Naive thymus-derived CD4-positive, alpha-beta T cell (primary cell): ENCODE data around the gene TMEM108. TPM values are rescaled to one million over a fixed set of nuclear protein-coding genes. Genes with fewer than 3 reads are reported as not detected.

Source experiments
- ATAC-seq: fragments of 150-1000 bp; cut with Tn5 transposase; 2 replicates; pipeline ENCODE4 v1.10.0; 2021; ENCODE audit warnings: mild to moderate bottlenecking, moderate library complexity
- CTCF ChIA-PET: fragments of 350-600 bp; sonication (Branson Sonifier 250); formaldehyde crosslinking; loops from one replicate; lab custom pipeline; 2021; ENCODE audit warnings: antibody characterized with exemption; lab: Charles Lee
- POLR2A ChIA-PET: fragments of 350-600 bp; sonication (Branson Sonifier 250); formaldehyde crosslinking; loops from one replicate; lab custom pipeline; 2021; ENCODE audit warnings: antibody characterized with exemption, inconsistent platforms; lab: Charles Lee
- DNase-seq, 9 donors: peaks; one replicate each; pipeline versions ENCODE4 v3.0.0 to v3.0.0-alpha.2; 2020 to 2022; ENCODE audit warnings: mixed read lengths in 1 of 9
- H3K27ac ChIP-seq: one replicate; pipeline ENCODE4 v1.7.0; 2013; ENCODE audit warnings: mild to moderate bottlenecking, low read depth, low read length, moderate library complexity
- H3K27me3 ChIP-seq, 2 donors: one replicate each; pipeline ENCODE4 v1.7.0; 2013; ENCODE audit warnings: low read length in 2 of 2, mild to moderate bottlenecking in 2 of 2, moderate library complexity in 2 of 2; ENCODE audit not compliant: control insufficient read depth in 2 of 2, insufficient read depth in 2 of 2
- H3K36me3 ChIP-seq, 3 experiments: 1 replicate in 2 of 3; 2 replicates in 1 of 3; pipeline ENCODE4 v1.7.0; 2013; ENCODE audit warnings: low read length in 3 of 3, mild to moderate bottlenecking in 3 of 3, moderate library complexity in 1 of 3; ENCODE audit not compliant: insufficient read depth in 3 of 3, control insufficient read depth in 2 of 3
- H3K4me1 ChIP-seq, 2 donors: one replicate each; pipeline ENCODE4 v1.7.0; 2013; ENCODE audit warnings: low read length in 2 of 2, mild to moderate bottlenecking in 2 of 2, moderate library complexity in 1 of 2; ENCODE audit not compliant: control insufficient read depth in 2 of 2, insufficient read depth in 2 of 2
- H3K4me3 ChIP-seq: 2 replicates; pipeline ENCODE4 v1.7.0; 2013; ENCODE audit warnings: mild to moderate bottlenecking, low read length
- H3K9me3 ChIP-seq, 3 experiments: 1 replicate in 2 of 3; 2 replicates in 1 of 3; pipeline ENCODE4 v1.7.0; 2013; ENCODE audit warnings: low read length in 3 of 3; ENCODE audit not compliant: control insufficient read depth in 2 of 3
- H3K27ac Mint-ChIP-seq, 9 donors: one replicate each; pipeline ENCODE4 v1.8.0; 2020 to 2022; ENCODE audit warnings: mixed read lengths in 9 of 9, mild to moderate bottlenecking in 8 of 9, moderate library complexity in 5 of 9, inconsistent platforms in 2 of 9
- H3K27me3 Mint-ChIP-seq, 5 donors: one replicate each; pipeline ENCODE4 v1.8.0; 2021 to 2022; ENCODE audit warnings: mixed read lengths in 5 of 5, mild to moderate bottlenecking in 1 of 5
- H3K36me3 Mint-ChIP-seq, 5 donors: one replicate each; pipeline ENCODE4 v1.8.0; 2020 to 2022; ENCODE audit warnings: mixed read lengths in 5 of 5, mild to moderate bottlenecking in 3 of 5, inconsistent platforms in 1 of 5
- H3K4me1 Mint-ChIP-seq, 7 donors: one replicate each; pipeline ENCODE4 v1.8.0; 2020 to 2022; ENCODE audit warnings: mixed read lengths in 7 of 7, mild to moderate bottlenecking in 3 of 7, inconsistent platforms in 1 of 7
- H3K4me3 Mint-ChIP-seq, 10 donors: one replicate each; pipeline ENCODE4 v1.8.0; 2020 to 2022; ENCODE audit warnings: mild to moderate bottlenecking in 10 of 10, mixed read lengths in 10 of 10, moderate library complexity in 6 of 10, inconsistent platforms in 2 of 10
- H3K9me3 Mint-ChIP-seq, 11 donors: one replicate each; pipeline ENCODE4 v1.8.0; 2020 to 2022; ENCODE audit warnings: mixed read lengths in 11 of 11, mild to moderate bottlenecking in 4 of 11, inconsistent platforms in 1 of 11, moderate library complexity in 1 of 11
- intact Hi-C, 2 donors: fragments of 100-400 bp; cut with micrococcal nuclease; formaldehyde crosslinking; loops; one replicate each; pipeline ENCODE4 v1.15.1; 2023
- polyA plus RNA-seq, 2 donors: library from polyadenylated mRNA; unstranded; fragments of 300-500 nt; fragmentation: Illumina TruSeq; gene quantifications; one replicate each; pipeline ENCODE4 v1.2.3, GENCODE V29; 2021
- total RNA-seq, 6 experiments: library from RNA in 5 of 6; stranded (reverse) in 5 of 6; gene quantifications; 1 replicate in 5 of 6; 2 replicates in 1 of 6; pipeline ENCODE4 v1.2.3 and lab custom pipeline; 2021 to 2026

Gene TMEM108
- total and polyA plus RNA-seq, 7 experiments from 2014 or later: not detected

DNA sequence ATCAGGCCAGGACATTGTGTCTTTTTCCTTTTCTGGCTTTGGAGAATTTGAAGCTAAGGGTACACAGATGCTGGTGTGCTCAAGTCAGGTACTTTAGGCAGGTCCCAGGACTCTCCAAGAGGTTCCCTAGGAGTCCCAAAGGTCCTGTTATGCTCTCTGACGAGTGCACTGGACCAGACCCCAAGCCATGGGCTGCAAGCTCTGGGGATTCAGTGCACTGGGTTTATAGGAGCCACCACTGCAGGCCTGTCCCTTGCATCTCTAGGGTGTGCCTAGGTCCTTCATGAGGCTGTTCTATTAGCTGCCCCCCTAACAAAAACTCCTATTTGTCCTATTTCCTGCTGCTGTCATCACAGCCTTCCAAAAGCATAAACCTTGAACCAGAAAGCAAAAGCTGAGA is 329.8 kb downstream of the TMEM108 start:
- no peak for ATAC-seq
- H3K9me3 Mint-ChIP-seq: no peaks in the 10 kb centered on the region
- POLR2A ChIA-PET: no interaction called here
- no peaks in the 10 kb centered on the region for H3K27me3 ChIP-seq
- intact Hi-C loops: no loop called here
- no peak overlapping the region for H3K27ac ChIP-seq
- H3K36me3 Mint-ChIP-seq: no peaks in the 10 kb centered on the region
- H3K36me3 ChIP-seq: no peaks in the 10 kb centered on the region
- H3K27ac Mint-ChIP-seq: no peak overlapping the region
- DNase-seq: no peak
- no peaks in the 10 kb centered on the region for H3K4me1 Mint-ChIP-seq
- H3K4me3 Mint-ChIP-seq: no peak overlapping the region
- peaks cover 0 to 16% (median 0%) of the 10 kb centered on the region in 5 donors for H3K27me3 Mint-ChIP-seq
- CTCF ChIA-PET: no interaction called here
- no peaks in the 10 kb centered on the region for H3K4me1 ChIP-seq
- H3K4me3 ChIP-seq: no peak overlapping the region
- H3K9me3 ChIP-seq: no peaks in the 10 kb centered on the region

DNA sequence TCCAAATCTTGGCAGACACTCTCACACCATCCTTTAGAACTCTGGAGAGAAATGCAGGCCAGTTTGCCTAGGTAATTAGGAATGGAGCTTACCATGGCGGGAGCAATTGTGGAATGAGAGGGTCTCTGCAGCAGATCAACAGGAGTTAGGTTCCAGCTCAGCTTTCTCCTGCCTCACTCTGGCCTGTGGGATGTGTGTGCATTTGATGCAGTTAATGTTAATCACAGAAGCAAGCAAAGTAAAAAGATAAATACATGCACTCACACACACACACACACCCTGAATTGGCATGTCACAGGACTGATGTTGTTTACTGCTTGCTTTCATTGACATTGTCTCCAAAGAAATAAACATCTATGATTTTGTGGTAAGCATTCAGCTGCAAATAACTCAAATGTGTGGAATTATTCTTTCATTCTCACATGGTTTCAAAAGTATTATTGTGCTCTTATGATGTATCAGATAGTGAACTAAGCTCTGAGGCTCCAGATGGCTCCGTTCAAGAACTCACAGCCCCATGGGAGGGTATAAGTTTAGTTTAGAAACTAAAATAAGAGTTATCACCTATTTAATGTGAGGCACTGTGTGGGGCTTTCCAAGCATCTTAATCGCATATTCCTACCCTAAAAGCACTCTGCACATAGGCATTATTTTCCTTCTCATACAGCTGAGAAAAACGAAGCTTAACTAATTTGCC is 330.3 kb downstream of the TMEM108 start:
- Mint-ChIP-seq H3K36me3 (no peaks in the 10 kb centered on the region), H3K4me3 (no peak overlapping the region), H3K9me3 (no peaks in the 10 kb centered on the region), H3K27ac (no peak overlapping the region), H3K27me3 (peaks cover 0 to 16% (median 0%) of the 10 kb centered on the region in 5 donors), H3K4me1 (no peaks in the 10 kb centered on the region)
- Histone ChIP-seq H3K4me3 (no peak overlapping the region), H3K36me3 (no peaks in the 10 kb centered on the region), H3K9me3 (no peaks in the 10 kb centered on the region), H3K27me3 (no peaks in the 10 kb centered on the region), H3K4me1 (no peaks in the 10 kb centered on the region), H3K27ac (no peak overlapping the region)
- ChIA-PET POLR2A (no interaction called here), CTCF (no interaction called here)
- no peak for ATAC-seq
- no peak for DNase-seq
- intact Hi-C loops: no loop called here

DNA sequence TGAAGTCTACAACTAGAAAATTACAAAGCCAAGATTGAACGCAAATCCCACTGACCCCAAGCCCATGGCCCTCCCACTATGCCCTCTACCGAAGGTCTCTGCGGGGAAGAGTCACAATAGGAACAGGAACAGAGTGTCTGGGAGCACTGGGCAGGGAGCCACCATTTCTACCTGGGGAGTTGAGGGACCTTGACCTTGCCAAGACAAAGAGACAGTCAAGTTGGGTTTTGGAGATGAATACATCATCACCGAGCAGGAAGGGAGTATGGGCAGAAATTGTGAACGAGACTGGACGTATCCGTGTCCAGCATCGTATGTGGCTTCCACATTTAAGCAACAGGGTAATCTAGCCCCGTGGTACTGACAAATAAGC is 330.9 kb downstream of the TMEM108 start:
- CTCF ChIA-PET: no interaction called here
- POLR2A ChIA-PET: no interaction called here
- H3K4me3 Mint-ChIP-seq: no peak overlapping the region

DNA sequence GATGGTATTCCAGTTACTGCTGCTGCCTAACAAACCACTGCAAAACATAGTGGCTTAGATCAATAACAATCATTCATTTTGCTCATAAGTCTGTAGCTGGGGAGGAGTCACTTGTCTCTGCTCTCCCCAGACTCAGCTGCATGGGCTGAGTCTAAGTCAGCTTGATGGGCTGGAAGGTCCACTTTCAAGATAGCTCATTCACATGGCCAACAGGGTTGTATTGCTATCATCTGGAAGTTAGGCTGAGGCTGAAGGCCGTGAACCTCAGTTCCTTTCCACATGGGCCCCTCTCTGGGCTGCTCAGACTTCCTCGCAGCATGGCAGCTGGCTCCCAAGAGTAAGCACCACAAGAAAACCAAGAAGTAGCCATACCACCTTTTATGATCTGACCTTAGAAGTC is 333.0 kb downstream of the TMEM108 start:
- Mint-ChIP-seq H3K4me3 (no peak overlapping the region), H3K36me3 (no peaks in the 10 kb centered on the region), H3K27ac (no peak overlapping the region), H3K9me3 (no peaks in the 10 kb centered on the region), H3K27me3 (peaks cover 0 to 12% (median 0%) of the 10 kb centered on the region in 5 donors), H3K4me1 (no peaks in the 10 kb centered on the region)
- H3K27ac ChIP-seq: no peak overlapping the region
- H3K4me1 ChIP-seq: no peaks in the 10 kb centered on the region
- ATAC-seq: no peak
- H3K4me3 ChIP-seq: no peak overlapping the region
- ChIA-PET CTCF (no interaction called here), POLR2A (no interaction called here)
- intact Hi-C loops: no loop called here
- H3K27me3 ChIP-seq: no peaks in the 10 kb centered on the region
- no peak for DNase-seq
- no peaks in the 10 kb centered on the region for H3K9me3 ChIP-seq
- no peaks in the 10 kb centered on the region for H3K36me3 ChIP-seq

More for the DNA sequence above, 330.9 kb downstream of the TMEM108 start:
- H3K36me3 Mint-ChIP-seq: no peaks in the 10 kb centered on the region
- H3K9me3 Mint-ChIP-seq: no peaks in the 10 kb centered on the region
- H3K4me1 Mint-ChIP-seq: no peaks in the 10 kb centered on the region
- DNase-seq (no peak), ATAC-seq (no peak)
- no peaks in the 10 kb centered on the region for H3K4me1 ChIP-seq
- peaks cover 0 to 16% (median 0%) of the 10 kb centered on the region in 5 donors for H3K27me3 Mint-ChIP-seq
- no peak overlapping the region for H3K27ac ChIP-seq
- no peak overlapping the region for H3K27ac Mint-ChIP-seq
- H3K36me3 ChIP-seq: no peaks in the 10 kb centered on the region
- no peaks in the 10 kb centered on the region for H3K27me3 ChIP-seq
- H3K9me3 ChIP-seq: no peaks in the 10 kb centered on the region
- intact Hi-C loops: no loop called here
- no peak overlapping the region for H3K4me3 ChIP-seq

- Histone ChIP-seq H3K4me3 (no peak overlapping the region), H3K9me3 (no peaks in the 10 kb centered on the region), H3K27me3 (no peaks in the 10 kb centered on the region), H3K36me3 (no peaks in the 10 kb centered on the region), H3K4me1 (no peaks in the 10 kb centered on the region), H3K27ac (no peak overlapping the region)
- Mint-ChIP-seq H3K9me3 (no peaks in the 10 kb centered on the region), H3K27me3 (peaks cover 0 to 10% (median 0%) of the 10 kb centered on the region in 5 donors), H3K4me1 (no peaks in the 10 kb centered on the region), H3K27ac (no peak overlapping the region), H3K4me3 (no peak overlapping the region), H3K36me3 (no peaks in the 10 kb centered on the region)
- ATAC-seq (no peak), DNase-seq (no peak)
- intact Hi-C loops: no loop called here
- CTCF ChIA-PET: no interaction called here
- POLR2A ChIA-PET: no interaction called here
These were observed 333.5 kb downstream of the TMEM108 start for GRCh38 chr3:133371676-133372075.

DNA sequence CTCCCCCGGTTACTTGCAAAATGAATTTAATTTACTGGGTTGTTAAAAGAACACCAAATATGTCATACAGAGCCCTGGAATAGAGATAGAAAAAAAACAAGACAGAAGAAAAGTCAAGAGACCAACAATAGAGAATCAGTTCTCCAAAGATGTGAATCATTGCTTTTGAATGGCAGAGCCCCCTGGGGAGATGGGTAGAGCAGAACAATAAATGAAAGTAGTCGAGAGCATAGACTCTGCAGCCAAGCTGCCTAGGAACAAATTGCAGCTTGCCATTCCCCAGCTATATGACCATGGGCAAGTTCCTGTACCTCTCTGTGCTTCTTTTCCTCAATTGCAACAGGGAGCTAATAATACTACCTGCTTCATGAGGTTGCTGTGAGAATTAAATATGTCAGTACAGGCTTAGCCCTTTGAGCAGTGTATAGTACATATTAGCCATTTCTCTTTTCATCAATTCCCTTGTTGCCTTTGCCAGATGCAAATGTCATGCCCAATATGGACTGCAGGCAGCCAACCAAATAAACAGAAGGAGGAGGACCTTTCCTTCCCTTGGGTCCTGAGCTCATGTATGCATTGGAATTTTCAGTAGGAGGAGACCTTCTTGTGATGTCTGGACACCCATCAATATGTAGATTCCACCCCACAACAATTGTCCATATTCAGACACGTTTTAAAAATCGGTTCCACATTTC is 336.7 kb downstream of the TMEM108 start:
- CTCF ChIA-PET: no interaction called here
- H3K27ac Mint-ChIP-seq: no peak overlapping the region

DNA sequence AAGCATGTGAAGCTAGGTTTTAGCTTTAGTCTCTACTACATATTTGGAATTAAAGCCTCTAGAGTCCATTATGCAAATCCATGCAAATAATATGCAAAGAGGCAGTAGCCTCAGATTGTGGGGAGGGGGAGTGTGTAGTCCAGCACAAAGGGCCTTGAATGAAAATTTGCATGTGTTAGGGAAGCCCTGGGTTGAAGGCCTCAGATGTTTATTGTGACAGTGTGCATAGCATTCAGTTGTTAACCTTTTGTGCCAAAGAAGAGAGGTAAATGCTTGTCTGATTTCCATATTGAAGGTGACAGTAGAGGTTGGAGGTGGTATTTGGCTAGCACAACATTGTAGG is 337.2 kb downstream of the TMEM108 start:
- Mint-ChIP-seq H3K4me3 (no peak overlapping the region), H3K27ac (no peak overlapping the region), H3K9me3 (no peaks in the 10 kb centered on the region), H3K36me3 (no peaks in the 10 kb centered on the region), H3K4me1 (no peaks in the 10 kb centered on the region), H3K27me3 (peaks cover 0 to 6% (median 0%) of the 10 kb centered on the region in 5 donors)
- Histone ChIP-seq H3K27ac (no peak overlapping the region), H3K36me3 (no peaks in the 10 kb centered on the region), H3K9me3 (no peaks in the 10 kb centered on the region), H3K27me3 (no peaks in the 10 kb centered on the region), H3K4me3 (no peak overlapping the region), H3K4me1 (no peaks in the 10 kb centered on the region)
- intact Hi-C loops: no loop called here
- ChIA-PET CTCF (no interaction called here), POLR2A (no interaction called here)
- ATAC-seq: no peak
- DNase-seq: no peak

More for the DNA sequence above, 336.7 kb downstream of the TMEM108 start:
- no peak overlapping the region for H3K27ac ChIP-seq
- ATAC-seq: no peak
- H3K36me3 Mint-ChIP-seq: no peaks in the 10 kb centered on the region
- DNase-seq: no peak
- H3K4me1 Mint-ChIP-seq: no peaks in the 10 kb centered on the region
- no peaks in the 10 kb centered on the region for H3K36me3 ChIP-seq
- no peaks in the 10 kb centered on the region for H3K9me3 Mint-ChIP-seq
- intact Hi-C loops: no loop called here
- H3K27me3 Mint-ChIP-seq: peaks cover 0 to 10% (median 0%) of the 10 kb centered on the region in 5 donors
- H3K4me3 ChIP-seq: no peak overlapping the region
- POLR2A ChIA-PET: no interaction called here
- H3K4me3 Mint-ChIP-seq: no peak overlapping the region
- no peaks in the 10 kb centered on the region for H3K9me3 ChIP-seq
- H3K4me1 ChIP-seq: no peaks in the 10 kb centered on the region
- no peaks in the 10 kb centered on the region for H3K27me3 ChIP-seq
